ENCODE results near the gene SLC25A39. TPM values are rescaled to one million over a fixed set of nuclear protein-coding genes. Genes with fewer than 3 reads are reported as not detected.

The SLC25A39 gene
- total RNA-seq, 2 donors from 2014 or later = 60.3 to 114 TPM

- Mint-ChIP-seq H3K36me3 (ENCODE audit: low read depth) (no peaks in the 10 kb centered on the region), H3K4me3 (no peak overlapping the region), H3K27me3 (no peaks in the 10 kb centered on the region), H3K4me1 (no peaks in the 10 kb centered on the region), H3K9me3 (no peaks in the 10 kb centered on the region), H3K27ac (no peak overlapping the region)
- ATAC-seq (replicated peaks) = no peak
Measured at GRCh38 chr17:44272321-44272951, 52.2 kb downstream of the SLC25A39 start.

Other genes with a start within 250 kb of the SLC25A39 start
- gene HDAC5, start 201.2 kb downstream of the SLC25A39 start, total RNA-seq = 10 to 100 TPM; 11.0 to 45.4 TPM
- gene HROB, start 182.9 kb downstream of the SLC25A39 start, total RNA-seq = 10 to 100 TPM; 17.9 to 23.2 TPM
- gene ASB16, start 154.1 kb downstream of the SLC25A39 start, total RNA-seq = under 1 TPM; 0.22 to 0.58 TPM
- 10 to 100 TPM; 26.6 to 39.6 TPM for gene TMUB2, start 137.9 kb downstream of the SLC25A39 start, total RNA-seq
- gene ATXN7L3, start 124.9 kb downstream of the SLC25A39 start, total RNA-seq = 10 to 100 TPM; 65.5 to 89.1 TPM
- gene UBTF, start 105.1 kb downstream of the SLC25A39 start, total RNA-seq = 100 to 1,000 TPM in 1 of 2 donors, 10 to 100 TPM in 1; 94.2 to 135 TPM
- gene SLC4A1, start 56.7 kb downstream of the SLC25A39 start, total RNA-seq = not detected
- gene RUNDC3A, start 16.2 kb downstream of the SLC25A39 start, total RNA-seq = under 1 TPM; 0.41 to 0.53 TPM
- 10 to 100 TPM; 48.5 to 54.5 TPM for gene GRN, start 20.5 kb upstream of the SLC25A39 start, total RNA-seq
- gene FAM171A2, start 39.0 kb upstream of the SLC25A39 start, total RNA-seq = under 1 TPM; 0.17 to 0.32 TPM
- gene ITGA2B, start 64.8 kb upstream of the SLC25A39 start, total RNA-seq = 1 to 10 TPM; 2.2 to 3.7 TPM
- 10 to 100 TPM; 40.3 to 43.7 TPM for gene GPATCH8, start 178.6 kb upstream of the SLC25A39 start, total RNA-seq
- not detected for gene FZD2, start 232.7 kb upstream of the SLC25A39 start, total RNA-seq